Mesenchymal stem cell (in vitro differentiated cells and primary cell): Measurements from ENCODE around the gene NFE2L2.
A peak's percentile ranks its signal among the peaks of the same experiment; 100 is the strongest.
"Not testable (repeated sequence)": the region's sequence is repeated elsewhere in the genome, so short reads cannot be mapped to it uniquely, and the experiment has no call there.

ENCODE experiments used
- DNase-seq: peaks from one replicate; pipeline ENCODE4 v3.0.0-alpha.2; 2013
- H2AFZ ChIP-seq: one replicate; pipeline ENCODE4 v1.6.1; 2013; ENCODE audit warnings: low read depth, mild to moderate bottlenecking, control low read depth, inconsistent platforms, low read length, moderate library complexity
- H2AK5ac ChIP-seq: 2 replicates; pipeline ENCODE4 v1.6.1; 2013; ENCODE audit warnings: low read length, moderate library complexity, mild to moderate bottlenecking, inconsistent platforms; ENCODE audit not compliant: severe bottlenecking
- H2BK120ac ChIP-seq: one replicate; pipeline ENCODE4 v1.6.1; 2013; ENCODE audit warnings: low read depth, mild to moderate bottlenecking, inconsistent platforms, low read length, moderate library complexity
- H2BK12ac ChIP-seq, 2 experiments: one replicate each; pipeline ENCODE4 v1.6.1; 2013; ENCODE audit warnings: inconsistent platforms in 2 of 2, low read length in 2 of 2, mild to moderate bottlenecking in 2 of 2, moderate library complexity in 2 of 2, control low read depth in 1 of 2
- H2BK15ac ChIP-seq: one replicate; pipeline ENCODE4 v1.6.1; 2013; ENCODE audit warnings: mild to moderate bottlenecking, low read depth, inconsistent platforms; ENCODE audit not compliant: poor library complexity, severe bottlenecking
- H2BK5ac ChIP-seq: 2 replicates; pipeline ENCODE4 v1.6.1; 2013; ENCODE audit warnings: low read depth, mild to moderate bottlenecking, low read length, control low read depth, inconsistent platforms; ENCODE audit not compliant: poor library complexity, severe bottlenecking
- H3K14ac ChIP-seq, 2 experiments: one replicate each; pipeline ENCODE4 v1.6.1; 2013; ENCODE audit warnings: inconsistent platforms in 2 of 2, low read length in 2 of 2, control low read depth in 1 of 2, mild to moderate bottlenecking in 1 of 2, moderate library complexity in 1 of 2
- H3K18ac ChIP-seq, 2 experiments: one replicate each; pipeline ENCODE4 v1.6.1; 2013; ENCODE audit warnings: inconsistent platforms in 2 of 2, low read length in 2 of 2, control low read depth in 1 of 2, low read depth in 1 of 2, mild to moderate bottlenecking in 1 of 2
- H3K23ac ChIP-seq, 2 experiments: one replicate each; pipeline ENCODE4 v1.6.1; 2013; ENCODE audit warnings: inconsistent platforms in 2 of 2, low read length in 2 of 2, mild to moderate bottlenecking in 2 of 2, moderate library complexity in 2 of 2, control low read depth in 1 of 2
- H3K27ac ChIP-seq: 2 replicates; pipeline ENCODE4 v1.5.1; 2013; ENCODE audit warnings: mild to moderate bottlenecking, moderate library complexity, low read length, control low read depth, inconsistent platforms; ENCODE audit not compliant: poor library complexity, severe bottlenecking
- H3K27me3 ChIP-seq, 2 experiments: 2 replicates each; pipeline versions ENCODE4 v1.6.1 to v1.7.0; 2013; ENCODE audit warnings: low read length in 2 of 2, mild to moderate bottlenecking in 2 of 2, moderate library complexity in 2 of 2, control low read depth in 1 of 2, inconsistent platforms in 1 of 2; ENCODE audit not compliant: control insufficient read depth in 1 of 2, insufficient read depth in 1 of 2
- H3K36me3 ChIP-seq, 2 experiments: 2 replicates each; pipeline versions ENCODE4 v1.6.1 to v1.7.0; 2013; ENCODE audit warnings: low read length in 2 of 2, control low read depth in 1 of 2, inconsistent platforms in 1 of 2, low read depth in 1 of 2, mild to moderate bottlenecking in 1 of 2; ENCODE audit not compliant: insufficient read depth in 2 of 2, control insufficient read depth in 1 of 2
- H3K4ac ChIP-seq, 2 experiments: one replicate each; pipeline ENCODE4 v1.6.1; 2013; ENCODE audit warnings: inconsistent platforms in 2 of 2, low read length in 2 of 2, mild to moderate bottlenecking in 2 of 2, moderate library complexity in 2 of 2, control low read depth in 1 of 2, low read depth in 1 of 2
- H3K4me1 ChIP-seq: 2 replicates; pipeline ENCODE4 v1.6.1; 2013; ENCODE audit warnings: low read depth, low read length, control low read depth; ENCODE audit not compliant: control insufficient read depth, insufficient read depth
- H3K4me2 ChIP-seq: 2 replicates; pipeline ENCODE4 v1.6.1; 2013; ENCODE audit warnings: low read length, mild to moderate bottlenecking, inconsistent platforms; ENCODE audit not compliant: poor library complexity, severe bottlenecking
- H3K4me3 ChIP-seq, 2 experiments: 2 replicates each; pipeline versions ENCODE4 v1.5.1 to v1.7.0; 2013; ENCODE audit warnings: low read length in 2 of 2, mild to moderate bottlenecking in 2 of 2, control low read depth in 1 of 2, low read depth in 1 of 2; ENCODE audit not compliant: insufficient read depth in 1 of 2
- H3K79me1 ChIP-seq: replicated peaks from 2 replicates; pipeline ENCODE4 v1.6.1; 2013; ENCODE audit warnings: mild to moderate bottlenecking, control low read depth, low read length, inconsistent platforms; ENCODE audit not compliant: poor library complexity, severe bottlenecking
- H3K9ac ChIP-seq: 2 replicates; pipeline ENCODE4 v1.7.0; 2013; ENCODE audit warnings: mild to moderate bottlenecking, low read length, moderate library complexity
- H3K9me3 ChIP-seq: 2 replicates; pipeline ENCODE4 v1.7.0; 2013; ENCODE audit warnings: mild to moderate bottlenecking, low read length; ENCODE audit not compliant: control insufficient read depth
- H4K8ac ChIP-seq: one replicate; pipeline ENCODE4 v1.6.1; 2013; ENCODE audit warnings: inconsistent platforms, mild to moderate bottlenecking, low read length, moderate library complexity
- H4K91ac ChIP-seq: one replicate; pipeline ENCODE4 v1.6.1; 2013; ENCODE audit warnings: mild to moderate bottlenecking, low read length, inconsistent platforms
- WGBS: methylation state at CpG from one replicate; pipeline ENCODE4 v1.1.7; 2013; ENCODE audit warnings: mixed read lengths; 5-methylcytosine and 5-hydroxymethylcytosine counted together

Gene NFE2L2

DNA sequence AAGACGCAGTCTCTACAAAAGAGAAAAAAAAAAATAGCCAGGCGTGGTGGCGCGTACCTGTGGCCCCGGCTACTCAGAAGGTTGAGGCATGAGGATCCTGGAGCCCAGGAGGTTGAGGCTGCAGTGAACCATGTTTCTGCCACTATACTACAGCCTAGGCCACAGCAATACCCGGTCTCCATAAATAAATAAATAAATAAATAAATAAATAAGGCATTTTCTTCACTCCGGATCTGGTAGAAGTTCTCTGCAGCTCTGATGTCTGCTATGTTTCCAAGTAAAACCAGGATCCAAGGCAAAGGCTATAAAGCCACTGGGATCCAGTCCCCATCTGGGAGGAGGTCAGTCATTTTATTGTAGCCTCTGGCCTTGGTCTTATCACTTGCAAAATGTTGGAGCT lies 15.5 kb downstream of the NFE2L2 start:
- no peak overlapping the region for H2AFZ ChIP-seq

DNA sequence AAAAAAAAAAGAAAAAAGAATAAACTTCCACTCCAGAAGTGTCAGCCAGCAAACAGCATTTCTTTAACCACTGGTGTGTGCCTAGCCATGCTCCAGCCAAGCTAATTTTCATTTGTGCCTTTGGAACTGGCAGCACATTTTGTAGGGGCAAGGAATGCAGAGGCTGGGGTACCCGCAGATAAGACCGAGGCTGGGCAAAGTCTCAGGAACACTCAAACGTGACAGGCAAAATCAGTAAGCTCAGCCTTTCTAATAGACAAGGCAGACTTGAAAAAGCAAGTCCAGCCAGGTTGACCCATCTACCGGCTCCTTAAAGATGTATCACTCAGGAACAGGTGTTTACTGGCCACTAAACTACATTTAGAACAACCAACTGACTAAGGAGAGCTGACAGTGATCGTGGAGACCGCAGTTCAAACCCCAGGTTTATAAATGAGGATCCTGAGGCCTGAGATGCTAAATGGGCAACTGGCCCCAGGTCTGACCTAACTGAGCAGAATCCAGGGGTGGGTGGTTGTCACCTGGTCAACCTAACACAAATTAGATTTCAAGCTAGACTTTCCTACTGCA lies 16.7 kb downstream of the NFE2L2 start:
- Histone ChIP-seq H2BK5ac (no peak overlapping the region), H2BK12ac (no peak overlapping the region)

More for the DNA sequence above, 15.5 kb downstream of the NFE2L2 start:
- Histone ChIP-seq H3K79me1 (no peaks in the 10 kb centered on the region), H3K36me3 (peaks cover 3 to 53% of the 10 kb centered on the region in 2 experiments), H3K4me2 (no peak overlapping the region), H3K9me3 (no peaks in the 10 kb centered on the region), H3K4me3 (no peak overlapping the region), H2BK120ac (no peak overlapping the region), H3K23ac (no peak overlapping the region), H3K27me3 (no peaks in the 10 kb centered on the region), H2BK5ac (no peak overlapping the region), H3K18ac (no peak overlapping the region), H4K91ac (no peak overlapping the region), H3K14ac (no peak overlapping the region), H3K4me1 (peaks cover 11% of the 10 kb centered on the region), H3K9ac (no peak overlapping the region), H3K4ac (no peak overlapping the region), H4K8ac (no peak overlapping the region), H2BK12ac (no peak overlapping the region), H2BK15ac (no peak overlapping the region), H2AK5ac (no peak overlapping the region), H3K27ac (no peak overlapping the region)
- 95% methylated on average over 3 of the region's 7 CpGs for WGBS
- no peak for DNase-seq

GRCh38 chr2:177246523-177247030 lies 17.9 kb downstream of the NFE2L2 start:
- 100% methylated on average over 2 of the region's 2 CpGs for WGBS
- not testable (repeated sequence) for H3K27ac ChIP-seq, H2BK15ac ChIP-seq, H4K91ac ChIP-seq, H2AK5ac ChIP-seq, H2AFZ ChIP-seq, DNase-seq, H3K9me3 ChIP-seq, H3K23ac ChIP-seq, H3K79me1 ChIP-seq, H2BK120ac ChIP-seq, H3K18ac ChIP-seq, H2BK12ac ChIP-seq, H3K14ac ChIP-seq, H3K4me2 ChIP-seq, H3K4ac ChIP-seq, H3K27me3 ChIP-seq, H3K4me3 ChIP-seq, H2BK5ac ChIP-seq, H4K8ac ChIP-seq
- Histone ChIP-seq H3K36me3 (peaks cover 3 to 37% of the 10 kb centered on the region in 2 experiments), H3K4me1 (peaks cover 16% of the 10 kb centered on the region), H3K9ac (peak overlapping the region; percentile 19)

More for the DNA sequence above, 16.7 kb downstream of the NFE2L2 start:
- no peak overlapping the region for H3K4me2 ChIP-seq
- peaks cover 15% of the 10 kb centered on the region for H3K4me1 ChIP-seq
- H3K14ac ChIP-seq: no peak overlapping the region
- no peak overlapping the region for H3K23ac ChIP-seq
- no peak overlapping the region for H3K18ac ChIP-seq
- no peak overlapping the region for H4K8ac ChIP-seq
- H3K27ac ChIP-seq: no peak overlapping the region
- 95% methylated on average over 6 of the region's 6 CpGs for WGBS
- H2AFZ ChIP-seq: no peak overlapping the region
- H3K4me3 ChIP-seq: no peak overlapping the region
- DNase-seq: no peak
- no peaks in the 10 kb centered on the region for H3K9me3 ChIP-seq
- H2AK5ac ChIP-seq: peak overlapping the region; percentile 3
- H4K91ac ChIP-seq: no peak overlapping the region
- H3K9ac ChIP-seq: no peak overlapping the region
- H3K79me1 ChIP-seq: no peaks in the 10 kb centered on the region
- no peaks in the 10 kb centered on the region for H3K27me3 ChIP-seq
- H2BK120ac ChIP-seq: no peak overlapping the region
- peaks cover 3 to 44% of the 10 kb centered on the region in 2 experiments for H3K36me3 ChIP-seq
- H3K4ac ChIP-seq: no peak overlapping the region
- no peak overlapping the region for H2BK15ac ChIP-seq

DNA sequence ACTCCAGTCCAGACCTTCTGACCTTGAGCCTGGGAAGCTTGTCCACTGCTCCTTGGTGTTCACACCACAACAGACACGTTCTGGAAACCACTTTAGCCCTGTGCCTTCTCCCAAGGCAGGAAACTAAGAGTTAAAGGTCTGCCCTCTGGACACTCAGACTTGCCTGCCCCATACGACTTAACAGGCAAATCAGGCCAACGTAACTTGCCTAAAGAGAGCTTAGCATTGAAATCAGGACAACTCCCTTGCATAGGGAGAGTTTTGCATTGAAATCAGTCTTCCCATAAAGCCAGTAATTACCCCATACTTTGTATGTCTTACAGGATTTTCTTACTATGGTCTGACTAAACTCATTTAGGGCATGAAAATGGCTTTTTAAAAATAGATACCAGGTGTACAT lies 18.5 kb downstream of the NFE2L2 start:
- H3K36me3 ChIP-seq: peaks cover 3 to 31% of the 10 kb centered on the region in 2 experiments
- no peak overlapping the region for H2BK5ac ChIP-seq
- no peak overlapping the region for H3K4me3 ChIP-seq
- H3K4me1 ChIP-seq: peaks cover 18% of the 10 kb centered on the region
- H2AK5ac ChIP-seq: peak overlapping the region; percentile 47
- no peak overlapping the region for H3K4ac ChIP-seq
- DNase-seq: peak; percentile 65
- H2BK12ac ChIP-seq: peak overlapping the region in 1 of 2 experiments; percentile 37
- H3K14ac ChIP-seq: no peak overlapping the region
- no peaks in the 10 kb centered on the region for H3K9me3 ChIP-seq
- WGBS: 21% methylated on average over 3 of the region's 3 CpGs
- H3K27ac ChIP-seq: peak overlapping the region; percentile 34
- no peaks in the 10 kb centered on the region for H3K79me1 ChIP-seq
- H3K27me3 ChIP-seq: no peaks in the 10 kb centered on the region
- peak overlapping the region; percentile 19 for H3K9ac ChIP-seq
- no peak overlapping the region for H2BK15ac ChIP-seq
- H3K23ac ChIP-seq: peak overlapping the region in 1 of 2 experiments; percentile 89
- peak overlapping the region in 1 of 2 experiments; percentile 94 for H3K18ac ChIP-seq
- H2BK120ac ChIP-seq: no peak overlapping the region
- H2AFZ ChIP-seq: no peak overlapping the region
- no peak overlapping the region for H4K91ac ChIP-seq
- peak overlapping the region; percentile 10 for H4K8ac ChIP-seq
- no peak overlapping the region for H3K4me2 ChIP-seq
